ENCODE measurements around the gene ADGRG1.
"Not testable (repeated sequence)": the region's sequence is repeated elsewhere in the genome, so short reads cannot be mapped to it uniquely, and the experiment has no call there.

Gene ADGRG1

DNA sequence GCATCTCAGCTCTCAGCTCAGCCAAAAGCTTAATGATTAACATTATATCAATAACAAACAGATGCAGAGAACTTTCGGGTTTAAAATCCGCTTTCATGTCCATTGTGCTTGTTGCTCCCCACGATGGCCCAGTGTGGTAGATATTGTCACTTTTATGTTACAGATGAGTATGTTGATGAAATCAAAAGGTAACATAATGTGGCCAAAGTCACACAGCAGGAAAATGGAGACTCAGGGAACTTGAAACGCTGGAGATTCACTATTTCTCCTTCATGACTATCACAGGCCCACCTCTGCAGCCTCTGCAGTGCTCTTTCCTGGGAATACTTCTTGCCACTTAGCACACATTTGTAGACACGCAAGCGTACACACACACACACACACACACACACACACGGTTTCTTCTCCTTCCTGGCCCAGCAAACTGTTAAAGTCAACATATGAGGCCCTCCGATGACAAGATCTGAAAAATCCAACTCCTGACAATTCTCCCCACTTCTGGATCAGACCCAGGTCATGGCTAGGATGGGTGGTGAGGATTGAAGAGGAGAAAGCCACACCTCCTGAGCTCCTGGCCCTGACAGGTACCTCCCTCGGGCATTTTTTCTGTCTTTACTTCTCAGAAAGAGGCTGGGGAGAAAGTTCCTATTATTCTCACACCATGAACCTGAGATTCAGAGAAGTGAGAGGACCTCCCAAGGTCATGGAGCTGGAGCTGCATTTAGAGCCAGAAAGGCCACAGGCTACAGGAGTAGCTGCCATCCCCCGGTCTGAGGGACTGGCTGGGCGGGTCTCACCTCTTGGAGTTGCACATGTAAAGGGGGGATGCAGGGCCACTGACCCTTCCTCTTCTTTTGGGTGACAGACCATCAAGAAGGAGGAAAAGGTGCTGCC, 75.8 kb downstream of the ADGRG1 start:
- DNase-seq, result no peak

DNA sequence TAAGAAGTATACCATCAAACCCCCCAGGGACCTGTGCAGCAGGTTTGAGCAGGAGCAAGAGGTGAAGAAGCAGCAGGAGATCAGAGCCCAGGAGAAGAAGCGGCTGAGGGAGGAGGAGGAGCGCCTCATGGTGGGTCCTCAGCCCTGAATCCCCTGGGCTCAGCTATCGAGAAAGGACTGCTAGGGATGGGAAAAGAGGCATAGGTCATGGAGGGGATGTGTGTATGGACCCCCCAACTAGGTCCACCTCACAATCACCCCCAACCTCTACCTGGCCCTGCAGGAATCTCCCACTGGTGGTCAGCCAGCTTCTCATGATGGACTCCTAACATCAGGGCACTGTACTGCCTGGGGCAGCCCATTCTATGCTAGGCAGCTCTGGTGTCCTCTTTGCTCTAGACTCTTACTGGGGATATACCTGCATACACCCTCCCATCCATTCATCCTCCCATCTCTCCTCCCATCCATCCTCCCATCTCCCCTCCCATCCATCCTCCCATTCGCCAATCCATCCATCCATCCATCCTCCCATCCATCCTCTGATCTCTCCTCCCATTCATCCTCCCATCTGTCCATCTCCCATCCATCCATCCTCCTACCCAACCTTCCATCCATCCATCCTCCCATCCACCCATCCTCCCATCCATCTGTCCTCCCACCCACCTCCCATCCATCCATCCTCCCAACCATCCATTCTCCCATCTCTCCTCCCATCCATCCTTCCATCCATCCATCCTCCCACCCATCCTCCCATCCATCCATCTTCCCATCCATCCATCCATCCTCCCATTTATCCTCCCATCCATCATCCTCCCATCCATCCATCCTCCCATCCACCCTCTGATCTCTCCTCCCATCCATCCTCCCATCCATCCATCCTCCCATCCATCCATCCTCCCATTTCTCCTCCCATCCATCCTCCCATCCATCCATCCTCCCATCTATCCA, 76.7 kb downstream of the ADGRG1 start:
- no peak for DNase-seq

DNA sequence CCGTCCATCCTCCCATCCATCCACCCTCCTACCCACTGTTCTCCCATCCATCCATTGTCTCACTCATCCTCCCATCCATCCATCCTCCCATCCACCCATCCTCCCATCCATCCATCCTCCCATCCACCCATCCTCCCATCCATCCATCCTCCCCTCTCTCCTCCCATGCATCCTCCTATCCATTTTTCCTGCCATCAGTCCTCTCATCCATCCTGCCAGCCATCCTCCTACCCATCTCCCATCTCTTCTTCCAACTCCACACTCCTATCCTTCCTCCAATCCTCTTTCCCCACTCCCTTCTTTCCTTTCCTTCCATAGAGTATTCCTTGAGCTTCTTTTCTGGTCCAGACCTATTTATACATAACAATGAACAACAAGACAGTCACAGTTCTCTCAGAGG, 78.3 kb downstream of the ADGRG1 start:
- no peak for DNase-seq

DNA sequence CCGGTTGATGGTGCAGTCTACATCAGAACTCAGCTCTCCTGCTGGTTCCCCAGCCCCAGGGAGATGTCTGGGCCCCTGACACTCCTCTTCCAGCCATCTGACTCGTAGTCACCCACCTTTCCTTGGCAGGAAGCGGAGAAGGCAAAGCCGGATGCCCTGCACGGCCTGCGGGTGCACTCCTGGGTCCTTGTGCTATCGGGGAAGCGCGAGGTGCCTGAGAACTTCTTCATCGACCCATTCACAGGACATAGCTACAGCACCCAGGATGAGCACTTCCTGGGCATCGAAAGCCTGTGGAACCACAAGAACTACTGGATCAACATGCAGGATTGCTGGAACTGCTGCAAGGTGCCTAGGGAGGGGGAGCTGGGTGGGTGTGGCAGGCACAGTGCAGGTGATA, 78.9 kb downstream of the ADGRG1 start:
- DNase-seq, result no peak

DNA sequence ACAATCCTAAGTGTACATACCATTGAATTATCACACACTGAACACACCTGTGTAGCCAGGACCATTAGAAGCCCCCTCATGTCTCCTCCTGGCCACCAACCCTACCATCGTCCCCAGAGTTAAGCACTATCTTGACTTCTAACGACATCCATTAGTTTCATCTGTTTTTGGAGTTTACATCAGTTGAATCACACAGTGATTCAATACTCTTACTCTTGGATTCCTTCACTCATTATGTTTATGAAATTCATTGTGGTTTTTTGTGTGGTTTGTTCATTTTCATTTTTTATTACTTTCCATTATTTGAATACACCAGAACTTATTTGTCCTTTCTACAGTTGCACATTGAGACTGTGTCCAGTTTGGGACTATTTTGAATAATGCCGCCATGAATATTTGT, 79.7 kb downstream of the ADGRG1 start:
- DNase-seq, result no peak

DNA sequence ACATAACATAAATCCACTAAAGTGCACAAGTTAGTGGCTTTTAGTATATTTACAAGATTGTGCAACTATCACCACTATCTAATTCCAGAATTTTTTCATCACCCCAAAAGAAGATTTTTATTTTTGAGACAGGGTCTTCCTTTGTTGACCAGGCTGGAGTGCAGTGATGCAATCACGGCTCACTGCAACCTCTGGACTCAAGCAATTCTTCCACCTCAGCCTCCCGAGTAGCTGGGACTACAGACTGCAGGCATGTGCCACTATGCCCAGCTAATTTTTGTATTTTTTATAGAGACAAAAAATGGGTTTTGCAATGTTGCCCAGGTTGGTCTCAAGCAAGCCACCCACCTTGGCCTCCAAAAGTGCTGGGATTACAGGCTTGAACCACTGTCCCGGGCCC, 81.2 kb downstream of the ADGRG1 start:
- no peak for DNase-seq

DNA sequence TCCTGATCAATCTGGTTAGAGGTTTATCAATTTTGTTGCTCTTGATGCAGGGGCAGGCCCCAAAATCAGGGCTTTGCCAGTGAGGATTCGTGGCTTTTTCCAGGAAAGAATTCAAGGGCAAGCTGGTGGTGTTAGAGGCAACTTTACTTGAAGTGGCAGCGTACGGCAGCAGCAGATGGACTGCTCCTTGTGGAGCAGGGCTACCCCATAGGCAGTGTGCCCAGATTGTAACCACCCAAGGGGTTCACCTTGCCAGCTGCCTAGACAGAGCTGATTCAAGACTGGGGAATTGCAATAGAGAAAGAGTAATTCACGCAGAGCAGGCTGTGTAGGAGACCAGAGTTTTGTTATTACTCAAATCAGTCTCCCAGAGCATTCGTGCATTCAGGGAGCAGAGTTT, 82.9 kb downstream of the ADGRG1 start:
- no peak for DNase-seq

DNA sequence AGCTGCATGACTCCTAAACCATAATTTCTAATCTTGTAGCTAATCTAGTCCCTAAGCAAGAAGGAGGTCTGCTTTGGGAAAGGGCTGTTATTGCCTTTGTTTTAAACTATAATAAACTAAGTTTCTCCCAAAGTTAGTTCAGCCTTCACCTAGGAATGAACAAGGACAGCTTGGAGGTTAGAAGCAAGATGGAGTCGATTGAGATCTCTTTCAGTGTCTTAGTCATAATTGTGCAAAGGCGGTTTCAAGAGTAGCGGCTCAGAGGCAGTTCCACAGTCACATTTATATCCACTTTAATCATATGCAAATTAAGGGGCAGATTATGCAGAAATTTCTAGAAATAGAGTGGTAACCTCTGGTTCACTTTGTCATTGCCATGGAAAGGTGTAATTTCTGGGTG, 83.6 kb downstream of the ADGRG1 start:
- DNase-seq, result no peak

DNA sequence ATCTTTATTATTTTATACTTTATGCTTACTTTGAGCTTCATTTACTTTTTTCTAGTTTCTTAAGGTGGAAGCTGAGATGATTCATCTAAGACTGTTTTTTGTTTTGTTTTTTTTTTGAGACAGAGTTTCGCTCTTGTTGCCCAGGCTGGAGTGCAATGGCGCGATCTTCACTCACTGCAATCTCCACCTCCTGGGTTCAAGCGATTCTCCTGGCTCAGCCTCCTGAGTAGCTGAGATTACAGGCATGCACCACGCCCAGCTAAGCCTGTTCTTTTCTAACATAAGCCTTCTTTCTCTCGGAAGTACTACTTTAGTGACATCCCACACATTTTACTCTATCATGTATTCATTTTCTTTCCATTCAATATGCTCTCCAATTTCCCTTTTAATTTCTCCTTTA, 84.1 kb downstream of the ADGRG1 start:
- not testable (repeated sequence) for DNase-seq

DNA sequence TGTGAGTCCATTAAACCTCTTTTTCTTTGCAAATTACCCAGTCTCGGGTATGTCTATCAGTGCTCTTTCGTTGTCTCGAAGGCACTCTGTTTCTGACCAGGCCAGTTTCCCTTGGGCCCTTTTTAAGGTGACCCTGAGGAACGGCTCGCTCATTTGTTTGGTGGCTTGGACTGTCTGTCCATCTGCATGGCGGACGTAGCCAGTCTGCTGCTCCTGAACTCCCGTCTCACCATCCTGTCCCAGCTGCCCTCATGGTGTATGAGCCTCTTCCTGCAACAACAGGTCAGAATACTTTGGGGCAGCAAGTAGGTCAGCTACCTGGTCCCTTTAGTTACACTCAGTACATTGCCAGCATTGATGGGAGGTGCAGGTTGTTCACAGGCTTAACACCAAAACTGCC, 85.2 kb downstream of the ADGRG1 start:
- no peak for DNase-seq

DNA sequence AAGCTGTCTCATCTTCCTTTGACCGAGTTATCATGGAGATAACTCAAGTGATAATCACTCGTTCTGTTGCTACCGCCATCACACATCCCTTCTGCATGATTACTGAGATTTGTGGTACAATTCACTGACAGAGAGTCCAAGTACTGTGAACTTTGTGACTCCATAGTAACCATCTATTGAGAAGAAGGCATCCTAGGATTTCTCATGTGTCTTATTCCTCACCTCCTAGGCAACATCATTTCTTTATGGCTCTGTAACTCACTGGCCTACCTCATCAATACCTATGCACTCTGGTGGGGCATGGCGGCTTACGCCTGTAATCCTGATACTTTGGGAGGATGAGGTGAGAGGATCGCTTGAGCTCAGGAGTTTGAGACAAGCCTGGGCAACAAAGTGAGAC, 85.6 kb downstream of the ADGRG1 start:
- no peak for DNase-seq
